Omental fat pad (tissue), 4 donors: ENCODE measurements around the gene CEP128. TPM values are rescaled to one million over a fixed set of nuclear protein-coding genes. Genes with fewer than 3 reads are reported as not detected.

Experiments
- ATAC-seq: fragments of 150-250 bp; one replicate; pipeline ENCODE4 v1.9.1; 2016; ENCODE audit warnings: mild to moderate bottlenecking, moderate library complexity; ENCODE audit not compliant: low FRiP score
- DNase-seq: peaks from one replicate; pipeline ENCODE4 v3.0.0-alpha.2; 2019; ENCODE audit warnings: low spot score
- CTCF ChIP-seq, 3 donors: fragments of 450-650 bp; IDR thresholded peaks; one replicate each; pipeline ENCODE4 v1.5.1; 2016 to 2017; ENCODE audit warnings: antibody characterized with exemption in 3 of 3, mild to moderate bottlenecking in 3 of 3, moderate library complexity in 2 of 3
- total RNA-seq, 4 donors: library from RNA; depleted of rRNA; stranded (reverse); fragments of >200 nt; gene quantifications; one replicate each; pipeline ENCODE4 v1.1.0, GENCODE V29; 2016

The CEP128 gene
- total RNA-seq, 4 donors from 2014 or later = 3.5 to 13.1 (median 4.6) TPM

GRCh38 chr14:80787876-80788275, 153.7 kb downstream of the CEP128 start:
- no peak for TF ChIP-seq CTCF (IDR thresholded peaks at IDR 0.05)
- no peak for ATAC-seq
- DNase-seq = no peak

- no peak for DNase-seq
- no peak for TF ChIP-seq CTCF (IDR thresholded peaks at IDR 0.05)
- ATAC-seq = no peak
Observed at GRCh38 chr14:80784820-80785219, 156.7 kb downstream of the CEP128 start.

- no peak for ATAC-seq
- TF ChIP-seq CTCF (IDR thresholded peaks at IDR 0.05) = no peak
Observed at GRCh38 chr14:80781972-80782367, 159.6 kb downstream of the CEP128 start.

DNA sequence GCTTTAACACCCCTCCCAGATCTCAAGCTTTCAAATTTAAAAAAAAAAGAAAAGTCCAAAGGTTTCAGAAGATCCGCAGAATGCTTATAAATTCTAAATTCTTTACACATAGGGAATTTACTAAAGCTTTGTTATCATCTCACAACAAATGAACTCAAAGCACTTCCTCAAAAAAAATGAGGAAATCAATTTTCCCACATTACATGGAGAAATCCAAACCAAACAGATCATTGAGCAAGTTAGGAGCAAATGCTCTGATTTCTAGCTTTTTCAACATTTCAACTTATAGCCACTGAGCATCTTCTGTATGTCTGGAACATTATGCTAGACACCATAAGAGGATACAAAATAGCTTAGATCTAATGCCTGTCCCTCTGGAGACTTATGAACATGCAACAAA, 161.0 kb downstream of the CEP128 start:
- TF ChIP-seq CTCF (IDR thresholded peaks at IDR 0.05) = no peak
- ATAC-seq (no peak), DNase-seq (no peak)

More at GRCh38 chr14:80781972-80782367, 159.6 kb downstream of the CEP128 start:
- DNase-seq = no peak

DNA sequence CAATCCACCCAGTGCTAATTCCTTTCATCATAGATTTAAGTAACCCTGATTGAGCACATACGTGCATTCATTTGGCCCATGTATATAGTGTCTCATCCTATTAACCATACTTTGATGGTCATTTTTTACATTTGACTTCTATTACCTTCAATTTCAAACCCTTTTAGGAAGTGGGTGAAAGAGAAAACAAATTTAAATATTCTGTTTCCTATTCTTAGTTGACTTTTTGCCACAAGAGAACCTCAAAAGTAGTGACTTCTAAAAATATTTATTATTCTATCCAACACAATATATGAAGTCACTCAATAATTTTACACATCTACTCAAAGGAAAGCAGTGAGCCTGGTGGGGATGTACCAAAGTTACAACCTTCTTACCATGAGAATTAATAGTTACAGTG, 164.9 kb downstream of the CEP128 start:
- ATAC-seq (no peak), DNase-seq (no peak)
- no peak for TF ChIP-seq CTCF (IDR thresholded peaks at IDR 0.05)

DNA sequence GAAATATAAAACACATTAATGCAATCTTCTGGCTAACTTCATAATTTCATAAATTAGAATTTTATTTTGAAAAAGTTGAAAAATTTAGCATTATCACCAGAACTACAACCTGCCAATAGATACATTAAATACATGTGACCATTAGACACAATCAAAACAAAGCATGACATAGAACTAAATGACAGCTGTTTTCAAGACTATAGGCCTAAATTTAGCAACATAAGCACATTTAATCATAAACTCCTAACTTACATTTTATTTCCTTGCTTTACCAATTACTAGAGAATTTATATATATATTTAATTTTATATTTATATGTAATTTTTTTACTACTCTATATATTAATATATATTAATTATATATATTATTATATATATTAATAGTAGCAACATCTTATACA, 165.4 kb downstream of the CEP128 start:
- ATAC-seq = no peak
- no peak for TF ChIP-seq CTCF (IDR thresholded peaks at IDR 0.05)
- DNase-seq = no peak

GRCh38 chr14:80772504-80772903, 169.0 kb downstream of the CEP128 start:
- no peak for TF ChIP-seq CTCF (IDR thresholded peaks at IDR 0.05)
- ATAC-seq = no peak
- no peak for DNase-seq
